Spleen (tissue), 7 donors: Measurements from ENCODE around the gene CCDC50.

Experiments used
- POLR2A ChIP-seq, 3 donors: fragments of 450-650 bp; IDR thresholded peaks; one replicate each; pipeline ENCODE4 v1.5.1; 2017; ENCODE audit warnings: antibody characterized with exemption in 3 of 3, mild to moderate bottlenecking in 1 of 3
- POLR2AphosphoS5 ChIP-seq, 3 donors: sonication (generic); formaldehyde crosslinking; IDR thresholded peaks; one replicate each; pipeline ENCODE4 v1.5.1; 2017; ENCODE audit warnings: antibody characterized with exemption in 3 of 3
- TF ChIP-seq, protein P1 (sequence below), 11 experiments: fragments of 200-600 bp in 7 of 11; fragments of 450-650 bp in 4 of 11; sonication (generic) in 4 of 11; IDR thresholded peaks in 8 of 11; conservative IDR thresholded peaks in 3 of 11; 1 replicate in 7 of 11; 2 replicates in 4 of 11; pipeline versions ENCODE4 v1.4.0 to v1.8.0; 2016 to 2021; ENCODE audit warnings: antibody characterized with exemption in 11 of 11, inconsistent platforms in 4 of 11, mild to moderate bottlenecking in 1 of 11
- donor health status: DM: no; HTN: no; CAD: no; lungs with moderate emphysema.
- donor health status: DM: no; HTN: no; CAD: no.
- donor health status: DM: no; HTN: no; CAD: no.

DNA sequence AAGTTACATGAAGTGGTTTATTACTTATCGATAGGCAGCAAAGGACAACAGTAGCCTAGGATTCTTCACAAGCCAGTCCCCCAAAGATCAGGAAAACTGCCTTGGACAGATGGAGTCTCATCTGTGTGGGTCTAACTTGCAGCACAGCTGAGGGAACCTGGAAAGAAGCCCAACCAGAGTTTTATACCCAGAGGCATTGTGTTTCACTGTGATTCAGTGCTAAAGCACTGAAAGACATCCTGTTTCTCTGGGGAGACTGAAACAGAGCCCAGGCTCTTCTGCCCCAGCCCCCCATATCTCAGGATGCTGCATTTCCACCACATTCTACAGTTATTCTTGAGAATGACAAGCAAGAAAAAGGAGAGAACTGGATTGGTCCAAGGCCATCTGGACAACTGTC, 83.6 kb downstream of the CCDC50 start:
- TF ChIP-seq POLR2AphosphoS5 (IDR thresholded peaks at IDR 0.05) (no peak), POLR2A (IDR thresholded peaks at IDR 0.05) (no peak)
- TF ChIP-seq, protein P1, sequence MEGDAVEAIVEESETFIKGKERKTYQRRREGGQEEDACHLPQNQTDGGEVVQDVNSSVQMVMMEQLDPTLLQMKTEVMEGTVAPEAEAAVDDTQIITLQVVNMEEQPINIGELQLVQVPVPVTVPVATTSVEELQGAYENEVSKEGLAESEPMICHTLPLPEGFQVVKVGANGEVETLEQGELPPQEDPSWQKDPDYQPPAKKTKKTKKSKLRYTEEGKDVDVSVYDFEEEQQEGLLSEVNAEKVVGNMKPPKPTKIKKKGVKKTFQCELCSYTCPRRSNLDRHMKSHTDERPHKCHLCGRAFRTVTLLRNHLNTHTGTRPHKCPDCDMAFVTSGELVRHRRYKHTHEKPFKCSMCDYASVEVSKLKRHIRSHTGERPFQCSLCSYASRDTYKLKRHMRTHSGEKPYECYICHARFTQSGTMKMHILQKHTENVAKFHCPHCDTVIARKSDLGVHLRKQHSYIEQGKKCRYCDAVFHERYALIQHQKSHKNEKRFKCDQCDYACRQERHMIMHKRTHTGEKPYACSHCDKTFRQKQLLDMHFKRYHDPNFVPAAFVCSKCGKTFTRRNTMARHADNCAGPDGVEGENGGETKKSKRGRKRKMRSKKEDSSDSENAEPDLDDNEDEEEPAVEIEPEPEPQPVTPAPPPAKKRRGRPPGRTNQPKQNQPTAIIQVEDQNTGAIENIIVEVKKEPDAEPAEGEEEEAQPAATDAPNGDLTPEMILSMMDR (IDR thresholded peaks at IDR 0.05 in 8 of 11, conservative IDR thresholded peaks at IDR 0.05 in 3 of 11): no peak
